GM21423 (cell line): ENCODE measurements around the gene ITGB3BP.
"Not testable (repeated sequence)": the region's sequence is repeated elsewhere in the genome, so short reads cannot be mapped to it uniquely, and the experiment has no call there.

Source experiments
- ATAC-seq: cut with Tn5 transposase; IDR thresholded peaks from one replicate; pipeline ENCODE4 v1.9.1; 2021; ENCODE audit warnings: mild to moderate bottlenecking, moderate library complexity; ENCODE audit not compliant: unreplicated experiment

The ITGB3BP gene

DNA sequence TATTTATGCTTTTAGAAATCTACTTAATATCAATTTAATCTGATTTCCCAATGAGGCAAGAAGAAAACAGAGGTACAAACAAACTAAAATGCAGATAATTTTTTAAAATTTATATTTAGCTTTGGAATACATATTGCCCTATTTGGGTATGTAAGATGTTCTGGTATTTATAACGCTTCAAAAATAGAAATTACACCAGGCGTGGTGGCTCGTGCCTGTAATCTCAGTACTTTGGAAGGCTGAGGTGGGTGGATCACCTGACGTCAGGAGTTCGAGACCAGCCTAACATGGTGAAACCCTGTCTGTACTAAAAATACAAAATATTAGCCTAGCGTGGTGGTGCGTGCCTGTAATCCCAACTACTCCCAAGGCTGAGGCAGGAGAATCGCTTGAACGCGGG lies 13.3 kb downstream of the ITGB3BP start:
- ATAC-seq, result no peak

- no peak for ATAC-seq
These were observed 16.2 kb downstream of the ITGB3BP start for GRCh38 chr1:63506782-63507181.

GRCh38 chr1:63501256-63501655 lies 21.8 kb downstream of the ITGB3BP start:
- ATAC-seq, result no peak

DNA sequence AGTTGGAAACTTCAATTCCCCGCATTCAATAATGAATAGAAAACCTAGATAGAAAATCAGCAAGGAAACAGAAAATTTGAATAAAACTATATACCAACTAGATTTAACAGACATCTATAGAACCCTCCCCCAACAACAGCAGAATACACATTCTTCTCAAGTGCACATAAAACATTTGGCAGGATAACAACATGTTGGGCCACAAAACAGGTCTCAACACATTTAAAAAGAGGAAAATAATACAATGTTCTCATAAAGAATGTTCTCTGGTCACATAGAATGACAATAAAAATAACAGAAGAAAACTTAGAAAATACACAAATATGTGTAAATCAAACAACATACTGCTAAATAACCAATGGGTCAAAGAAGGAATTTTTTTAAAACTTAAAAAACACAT lies 24.9 kb downstream of the ITGB3BP start:
- ATAC-seq, result no peak

- no peak for ATAC-seq
These were observed 25.4 kb downstream of the ITGB3BP start for GRCh38 chr1:63497577-63497976.

GRCh38 chr1:63487336-63488065 lies 35.5 kb downstream of the ITGB3BP start:
- ATAC-seq, result no peak

DNA sequence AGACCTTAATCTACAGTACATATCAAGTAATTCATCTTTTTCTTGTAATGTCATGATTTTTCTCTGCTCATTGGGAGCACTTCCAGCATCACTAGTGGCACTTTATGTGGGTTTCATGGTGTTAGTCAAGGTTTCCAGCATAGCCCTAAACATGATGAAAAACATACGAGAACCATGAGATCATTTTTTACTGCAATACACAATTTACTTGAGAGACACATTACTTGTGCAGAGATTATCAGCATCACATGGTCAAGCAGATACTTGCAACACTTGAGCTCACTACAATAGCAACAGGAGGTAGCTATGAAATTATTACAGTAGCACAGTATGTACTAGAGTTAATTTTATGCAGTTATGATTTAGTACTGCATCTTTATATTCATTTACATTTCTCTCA lies 36.4 kb downstream of the ITGB3BP start:
- ATAC-seq, result no peak

DNA sequence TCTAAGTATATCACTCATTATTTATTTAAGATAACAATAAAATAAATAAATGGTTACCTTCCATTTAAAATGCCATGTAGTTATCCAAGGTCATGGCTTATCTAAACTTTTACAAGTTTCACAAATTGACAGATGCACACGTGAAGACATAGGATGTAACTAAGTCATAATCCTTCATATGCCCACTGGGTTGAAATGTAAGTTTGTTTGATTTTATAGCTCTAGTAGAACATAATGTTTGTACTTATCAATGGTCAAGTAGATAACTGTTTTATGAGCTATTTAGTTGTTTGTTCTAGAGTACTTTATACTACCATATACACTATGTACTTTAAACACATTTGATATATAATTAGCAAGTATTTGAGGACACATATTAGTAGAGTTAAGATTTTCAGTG lies 43.0 kb downstream of the ITGB3BP start:
- no peak for ATAC-seq

GRCh38 chr1:63475761-63476160 lies 47.3 kb downstream of the ITGB3BP start:
- ATAC-seq, result no peak

DNA sequence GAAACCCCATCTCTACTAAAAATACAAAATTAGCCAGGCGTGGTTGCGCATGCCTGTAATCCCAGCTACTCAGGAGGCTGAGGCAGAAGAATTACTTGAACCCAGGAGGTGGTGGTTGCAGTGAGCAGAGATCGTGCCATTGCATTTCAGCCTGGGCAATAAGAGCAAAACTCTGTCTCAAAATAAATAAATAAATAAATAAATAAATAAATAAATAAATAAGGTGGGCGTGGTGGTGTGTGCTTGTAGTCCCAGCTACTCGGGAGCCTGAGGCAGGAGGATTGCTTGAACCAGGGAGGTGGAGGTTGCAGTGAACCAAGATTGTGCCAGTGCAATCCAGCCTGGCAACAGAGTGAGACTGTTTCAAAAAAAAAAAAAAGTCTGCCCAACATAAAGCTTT lies 54.3 kb downstream of the ITGB3BP start:
- ATAC-seq, result not testable (repeated sequence)

- no peak for ATAC-seq
These were observed 56.3 kb downstream of the ITGB3BP start for GRCh38 chr1:63466759-63467158.

DNA sequence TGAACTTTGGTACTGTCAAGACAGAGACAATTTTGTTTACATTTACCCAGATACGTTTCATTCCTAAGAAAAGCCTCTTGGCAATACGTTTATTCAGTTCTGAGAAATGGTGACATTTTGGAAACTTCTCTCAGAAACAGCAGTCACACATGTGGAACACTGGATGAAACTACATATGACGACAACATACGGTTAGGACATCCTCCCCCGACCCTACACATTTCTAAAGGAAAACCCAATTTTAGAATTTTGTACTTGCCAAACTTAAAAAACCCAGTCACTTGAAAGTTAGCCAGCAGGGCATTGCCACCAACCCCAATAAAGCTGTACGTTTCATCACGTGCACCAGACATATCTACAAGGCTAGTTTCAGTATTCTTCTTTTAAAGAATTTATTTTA lies 56.8 kb downstream of the ITGB3BP start:
- ATAC-seq, result no peak

GRCh38 chr1:63463248-63463647 lies 59.8 kb downstream of the ITGB3BP start:
- ATAC-seq, result no peak

GRCh38 chr1:63461661-63462230 lies 61.3 kb downstream of the ITGB3BP start:
- ATAC-seq, result no peak

- ATAC-seq, result no peak
These were observed 64.3 kb downstream of the ITGB3BP start for GRCh38 chr1:63458750-63459149.

- no peak for ATAC-seq
These were observed 68.8 kb downstream of the ITGB3BP start for GRCh38 chr1:63454269-63454668.

GRCh38 chr1:63453232-63453631 lies 69.8 kb downstream of the ITGB3BP start:
- ATAC-seq, result peak; percentile 67

DNA sequence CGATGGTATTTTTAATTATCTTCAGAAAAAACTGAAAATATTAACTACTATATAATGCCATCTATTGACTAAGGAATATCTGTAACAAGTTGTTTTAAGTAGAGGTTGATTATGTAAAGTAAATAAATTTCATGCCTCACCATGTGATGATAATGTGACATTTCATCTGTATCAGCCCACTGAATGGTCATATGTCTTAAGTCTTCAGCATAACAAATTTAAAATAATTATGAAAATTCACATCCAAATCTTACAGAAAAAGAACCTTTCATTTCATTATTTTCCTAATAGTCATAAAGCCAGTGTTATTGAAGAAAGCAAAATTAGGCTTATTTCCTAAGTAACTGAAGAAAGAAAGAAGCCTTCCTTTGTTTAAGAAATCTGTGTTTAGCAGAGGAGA lies 72.6 kb downstream of the ITGB3BP start:
- ATAC-seq, result no peak

- ATAC-seq, result no peak
These were observed 74.2 kb downstream of the ITGB3BP start for GRCh38 chr1:63448731-63449246.

DNA sequence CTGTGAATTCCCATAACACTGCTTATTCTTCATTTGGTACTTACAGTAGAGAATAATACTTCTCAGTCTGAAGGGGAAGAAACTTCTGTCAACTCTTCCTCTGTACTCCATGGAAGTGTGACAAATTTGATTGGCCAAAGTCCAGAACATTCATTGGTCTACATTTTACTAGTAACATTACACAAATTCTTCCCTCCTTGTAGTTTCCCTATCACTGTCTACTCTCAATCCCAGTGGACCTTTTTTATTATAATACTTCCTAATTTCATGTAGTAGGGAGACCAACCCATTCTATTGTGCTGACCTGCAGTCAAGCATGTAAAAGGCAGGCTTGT lies 80.9 kb downstream of the ITGB3BP start:
- ATAC-seq, result no peak

- ATAC-seq, result no peak
These were observed 87.9 kb downstream of the ITGB3BP start for GRCh38 chr1:63435161-63435560.

DNA sequence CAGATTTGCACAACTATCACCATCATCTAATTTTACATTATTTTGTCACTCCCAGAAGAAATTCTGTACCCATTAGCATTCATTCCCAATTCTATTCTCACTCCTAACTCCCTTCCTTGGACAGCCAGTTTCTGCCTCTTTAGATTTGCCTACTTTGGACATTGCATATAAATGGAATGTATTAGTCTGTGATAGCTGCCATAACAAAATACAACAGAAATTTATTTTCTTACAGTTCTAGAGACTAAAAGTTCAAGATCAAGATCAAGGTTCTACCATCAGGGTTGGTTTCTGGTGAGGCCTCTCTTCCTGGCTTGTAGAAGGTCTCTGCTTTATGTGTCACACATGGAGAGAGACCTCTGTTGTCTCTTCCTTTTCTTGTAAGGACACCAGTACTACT lies 93.7 kb downstream of the ITGB3BP start:
- no peak for ATAC-seq

DNA sequence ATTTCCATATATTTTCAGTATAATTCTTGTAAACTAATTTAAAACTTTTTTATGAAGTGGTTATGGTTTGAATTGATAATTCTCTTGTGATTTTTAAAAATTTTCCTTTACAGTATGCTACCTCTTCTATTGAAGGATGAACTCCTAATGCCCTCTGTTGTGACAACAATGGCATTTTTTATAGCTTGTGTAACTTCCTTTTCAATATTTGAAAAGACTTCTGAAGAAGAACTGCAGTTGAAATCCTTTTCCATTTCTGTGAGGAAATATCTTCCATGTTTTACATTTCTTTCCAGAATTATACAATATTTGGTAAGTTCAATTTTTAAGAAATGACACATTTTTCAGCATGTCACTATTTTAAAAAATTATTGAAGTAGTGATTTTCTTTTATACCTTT lies 94.2 kb downstream of the ITGB3BP start:
- ATAC-seq, result no peak
